ENCODE data around the gene STRADA. TPM values are rescaled to one million over a fixed set of nuclear protein-coding genes. Genes with fewer than 3 reads are reported as not detected.

STRADA gene
- total and polyA plus RNA-seq, 2 of the 8 experiments (the other 6 are each of a cell fraction or from before 2014, with no cell fraction given): 35.6 to 43.3 TPM

GRCh38 chr17:63699638-63700527, 41.7 kb downstream of the STRADA start, which contains the start of gene LIMD2:
LIMD2 (minus strand) TSS chr17:63700125; CDS start chr17:63699298, 827 bp downstream.
- Histone ChIP-seq H3K27ac (ENCODE audit: low read depth, low read length) (peak within 1 kb of the TSS; percentile 77; the same call in 1 of the 2 replicates), H3K4me3 (ENCODE audit: extremely low read depth in 1 of 4, insufficient read depth in 2 of 4, low read depth in 3 of 4, low read length in 4 of 4) (peak within 1 kb of the TSS; percentile 57 to 83 (median 64)), H2AK5ac (ENCODE audit: low read depth, low read length) (0 out of 2 replicates have a peak within 1 kb of the TSS, but pooled peaks have one; percentile 4), H3K4me2 (ENCODE audit: insufficient read depth in 1 of 2, low read depth in 2 of 2, low read length in 2 of 2) (peak within 1 kb of the TSS; percentile 84 to 93), H2BK15ac (ENCODE audit: low read length) (no peak within 1 kb of the TSS), H4K5ac (ENCODE audit: insufficient read length, low read depth, low read length) (peak within 1 kb of the TSS; percentile 77), H3K23me2 (ENCODE audit: low read depth, low read length) (peaks cover 16% of the 10 kb centered on the region; the same call in 1 of the 2 replicates), H3K79me2 (ENCODE audit: control insufficient read depth in 1 of 2, insufficient read depth in 2 of 2, low read length in 2 of 2) (no peaks in the 10 kb centered on the region; a peak in 1 of 4 replicates), H2BK12ac (ENCODE audit: low read depth, low read length) (no peak within 1 kb of the TSS), H3K4ac (replicated peaks; ENCODE audit: insufficient read length, low read depth, low read length) (peak within 1 kb of the TSS; percentile 60), H2AFZ (ENCODE audit: low read length) (no peak within 1 kb of the TSS; the same call in 1 of the 2 replicates), H4K91ac (replicated peaks; ENCODE audit: insufficient read length, low read length) (peak within 1 kb of the TSS; percentile 89), H2BK120ac (replicated peaks; ENCODE audit: low read depth, low read length) (no peak within 1 kb of the TSS), H3K14ac (ENCODE audit: insufficient read length) (peak within 1 kb of the TSS; percentile 57), H3K9ac (replicated peaks in 1 of 4; ENCODE audit: extremely low read depth in 1 of 4, low read depth in 3 of 4, low read length in 3 of 4) (peak within 1 kb of the TSS; percentile 64 to 77 (median 66); a peak in 6 of 7 replicates), H4K8ac (ENCODE audit: extremely low read depth, insufficient read depth, low read length) (peak within 1 kb of the TSS; percentile 97), H3K79me1 (ENCODE audit: low read depth, low read length) (0 out of 2 replicates have a peak, but pooled peaks cover 3% of the 10 kb centered on the region), H3K56ac (replicated peaks; ENCODE audit: insufficient read length, low read depth, low read length) (no peak within 1 kb of the TSS), H3K27me3 (replicated peaks in 1 of 4; ENCODE audit: control insufficient read depth in 3 of 4, extremely low read depth in 1 of 4, insufficient read depth in 3 of 4, low read length in 3 of 4) (peaks cover 0 to 5% (median 0%) of the 10 kb centered on the region in 4 experiments; a peak in 3 of 7 replicates), H3K36me3 (ENCODE audit: control insufficient read depth in 2 of 4, insufficient read depth in 4 of 4, low read length in 3 of 4) (peaks cover 0 to 12% (median 1%) of the 10 kb centered on the region in 4 experiments; a peak in 2 of 8 replicates), H2BK5ac (ENCODE audit: low read depth, low read length) (peak within 1 kb of the TSS; percentile 85; the same call in 1 of the 2 replicates), H2BK20ac (ENCODE audit: low read length) (no peak within 1 kb of the TSS), H4K20me1 (replicated peaks in 1 of 2; ENCODE audit: control insufficient read depth in 1 of 2, insufficient read depth in 2 of 2, low read length in 2 of 2) (peaks cover 4 to 14% of the 10 kb centered on the region in 2 experiments), H3K4me1 (replicated peaks in 1 of 4; ENCODE audit: control insufficient read depth in 3 of 4, insufficient read depth in 4 of 4, low read length in 3 of 4) (peaks cover 3 to 22% (median 15%) of the 10 kb centered on the region in 4 experiments; a peak in 6 of 7 replicates), H3K23ac (ENCODE audit: insufficient read length) (no peak within 1 kb of the TSS), H3K9me3 (ENCODE audit: insufficient read depth in 2 of 2, low read depth in 1 of 2, low read length in 1 of 2) (no peaks in the 10 kb centered on the region), H3K18ac (ENCODE audit: extremely low read depth, low read length) (peak within 1 kb of the TSS; percentile 71)
- WGBS, 2 experiments (ENCODE audit: extremely low coverage in 1 of 2, insufficient coverage in 1 of 2, insufficient read length in 1 of 2, insufficient replicate concordance in 2 of 2, low coverage in 1 of 2, low lambda C conversion rate in 2 of 2, missing lambda C conversion rate in 1 of 2): 3% methylated on average over 32 of the region's 133 CpGs; no CpG with 5 or more reads in 1 of the 2 experiments
- DNase-seq (ENCODE audit: low read depth in 1 of 2, low spot score in 2 of 2) (peak in 1 of 2 experiments; percentile 82), FAIRE-seq (no peak)
- POLR2A ChIA-PET (ENCODE audit: partially characterized antibody): interaction anchor here (0.6 to 2.2 kb wide), 9 partner anchors 10 to 139 kb away, joined by 3 to 10 read pairs (median 4); partner anchors contain the start of genes CCDC47, DDX42 and TACO1
- CTCF ChIA-PET (ENCODE audit: partially characterized antibody): interaction anchor here (1.5 to 3.3 kb wide), 2 partner anchors 10 to 162 kb away, joined by 3 to 17 read pairs; no protein-coding TSS in a partner anchor
- TF ChIP-seq GTF2F1 (IDR thresholded peaks at IDR 0.05; ENCODE audit: borderline replicate concordance, low read depth, low read length) (no peak), EGR1 (IDR thresholded peaks at IDR 0.05; ENCODE audit: borderline replicate concordance, low read depth, low read length) (no peak), KDM4A (IDR thresholded peaks at IDR 0.05; ENCODE audit: low read depth, low read length, severe bottlenecking) (peak; percentile 83), RBBP5 (IDR thresholded peaks at IDR 0.05; ENCODE audit: borderline replicate concordance, low read depth, low read length) (0 out of 2 replicates have a peak, but pooled peaks have one; percentile 21), GABPA (IDR thresholded peaks at IDR 0.05; ENCODE audit: borderline replicate concordance, insufficient read depth, low read length) (0 out of 2 replicates have a peak, but pooled peaks have one; percentile 6), HDAC2 (IDR thresholded peaks at IDR 0.05; ENCODE audit: borderline replicate concordance in 1 of 2, low read depth in 2 of 2, low read length in 2 of 2) (peak in 1 of 2 experiments; percentile 7; a peak in 1 of 4 replicates), TAF1 (IDR thresholded peaks at IDR 0.05; ENCODE audit: low read depth, low read length) (peak; percentile 52), PHF8 (conservative IDR thresholded peaks at IDR 0.05; ENCODE audit: low read depth, low read length) (peak; percentile 60), YY1 (IDR thresholded peaks at IDR 0.05; ENCODE audit: low read depth, low read length) (no peak)

Measured in H1 (cell line).